HEK293 (cell line): ENCODE results near the gene SNCB.
A peak's percentile ranks its signal among the peaks of the same experiment; 100 is the strongest.

Experiments used
- BCL11B ChIP-seq: fragments of 450-650 bp; formaldehyde crosslinking; IDR thresholded peaks from 2 replicates; pipeline ENCODE4 v1.5.1; 2016; ENCODE audit warnings: low read depth, missing biosample characterization, missing genetic modification characterization
- GLIS2 ChIP-seq: fragments of 450-650 bp; formaldehyde crosslinking; IDR thresholded peaks from 2 replicates; pipeline ENCODE4 v1.5.1; 2016; ENCODE audit warnings: missing biosample characterization, missing genetic modification characterization
- KLF7 ChIP-seq: fragments of 450-650 bp; formaldehyde crosslinking; IDR thresholded peaks from 2 replicates; pipeline ENCODE4 v1.5.1; 2016; ENCODE audit warnings: missing biosample characterization, missing genetic modification characterization, borderline replicate concordance
- KLF9 ChIP-seq: fragments of 450-650 bp; formaldehyde crosslinking; IDR thresholded peaks from 2 replicates; pipeline ENCODE4 v1.5.1; 2016; ENCODE audit warnings: missing biosample characterization, missing genetic modification characterization, low read depth
- PATZ1 ChIP-seq: fragments of 450-650 bp; formaldehyde crosslinking; IDR thresholded peaks from 2 replicates; pipeline ENCODE4 v1.5.1; 2016; ENCODE audit warnings: missing biosample characterization, missing genetic modification characterization
- REST ChIP-seq: fragments of 450-650 bp; formaldehyde crosslinking; IDR thresholded peaks from 2 replicates; pipeline ENCODE4 v1.5.1; 2016; ENCODE audit warnings: missing biosample characterization, missing genetic modification characterization
- SP7 ChIP-seq: fragments of 450-650 bp; formaldehyde crosslinking; IDR thresholded peaks from 2 replicates; pipeline ENCODE4 v1.5.1; 2016; ENCODE audit warnings: missing biosample characterization, missing genetic modification characterization
- ZBTB10 ChIP-seq: fragments of 450-650 bp; formaldehyde crosslinking; IDR thresholded peaks from 2 replicates; pipeline ENCODE4 v1.5.1; 2016; ENCODE audit warnings: missing biosample characterization, missing genetic modification characterization
- ZBTB20 ChIP-seq: fragments of 450-650 bp; formaldehyde crosslinking; IDR thresholded peaks from 2 replicates; pipeline ENCODE4 v1.5.1; 2016; ENCODE audit warnings: missing biosample characterization, missing genetic modification characterization
- ZBTB26 ChIP-seq: fragments of 450-650 bp; formaldehyde crosslinking; optimal IDR thresholded peaks from 2 replicates; pipeline ENCODE3; 2016; ENCODE audit warnings: missing biosample characterization, mild to moderate bottlenecking, missing genetic modification characterization
- ZEB2 ChIP-seq: fragments of 450-650 bp; formaldehyde crosslinking; IDR thresholded peaks from 2 replicates; pipeline ENCODE4 v1.5.1; 2016; ENCODE audit warnings: missing biosample characterization, missing genetic modification characterization
- ZFHX2 ChIP-seq: fragments of 450-650 bp; formaldehyde crosslinking; conservative IDR thresholded peaks from 2 replicates; pipeline ENCODE4 v1.5.1; 2016; ENCODE audit warnings: missing biosample characterization, missing genetic modification characterization
- ZFP69B ChIP-seq: fragments of 450-650 bp; formaldehyde crosslinking; IDR thresholded peaks from 2 replicates; pipeline ENCODE4 v1.5.1; 2016; ENCODE audit warnings: missing biosample characterization, missing genetic modification characterization
- ZNF169 ChIP-seq: fragments of 450-650 bp; formaldehyde crosslinking; IDR thresholded peaks from 2 replicates; pipeline ENCODE4 v1.5.1; 2016; ENCODE audit warnings: missing biosample characterization, missing genetic modification characterization
- ZNF174 ChIP-seq: fragments of 450-650 bp; formaldehyde crosslinking; IDR thresholded peaks from 2 replicates; pipeline ENCODE4 v1.5.0; 2017; ENCODE audit warnings: missing biosample characterization, mild to moderate bottlenecking, missing genetic modification characterization
- ZNF324 ChIP-seq: fragments of 450-650 bp; formaldehyde crosslinking; IDR thresholded peaks from 2 replicates; pipeline ENCODE4 v1.5.1; 2016; ENCODE audit warnings: missing biosample characterization, missing genetic modification characterization
- ZNF335 ChIP-seq: fragments of 450-650 bp; formaldehyde crosslinking; conservative IDR thresholded peaks from 2 replicates; pipeline ENCODE4 v1.5.1; 2016; ENCODE audit warnings: missing biosample characterization, missing genetic modification characterization
- ZNF510 ChIP-seq: fragments of 450-650 bp; formaldehyde crosslinking; IDR thresholded peaks from 2 replicates; pipeline ENCODE4 v1.5.1; 2018; ENCODE audit warnings: mild to moderate bottlenecking, missing genetic modification characterization, missing biosample characterization; ENCODE audit not compliant: insufficient replicate concordance
- ZNF561 ChIP-seq: fragments of 450-650 bp; IDR thresholded peaks from 2 replicates; pipeline ENCODE4 v1.5.1; 2018; ENCODE audit warnings: missing biosample characterization, missing genetic modification characterization, borderline replicate concordance
- ZNF660 ChIP-seq: fragments of 450-650 bp; IDR thresholded peaks from 2 replicates; pipeline ENCODE4 v1.5.1; 2018; ENCODE audit warnings: missing biosample characterization, mild to moderate bottlenecking, missing genetic modification characterization
- ZNF692 ChIP-seq: fragments of 450-650 bp; formaldehyde crosslinking; IDR thresholded peaks from 2 replicates; pipeline ENCODE4 v1.5.1; 2016; ENCODE audit warnings: missing biosample characterization, missing genetic modification characterization
- ZNF777 ChIP-seq: fragments of 450-650 bp; formaldehyde crosslinking; IDR thresholded peaks from 2 replicates; pipeline ENCODE4 v1.5.1; 2017; ENCODE audit warnings: missing biosample characterization, missing genetic modification characterization, borderline replicate concordance
- ZNF843 ChIP-seq: fragments of 450-650 bp; formaldehyde crosslinking; IDR thresholded peaks from 2 replicates; pipeline ENCODE4 v1.5.1; 2016; ENCODE audit warnings: missing biosample characterization, missing genetic modification characterization
- ZSCAN30 ChIP-seq: fragments of 450-650 bp; IDR thresholded peaks from 2 replicates; pipeline ENCODE4 v1.5.1; 2018; ENCODE audit warnings: missing biosample characterization, mild to moderate bottlenecking, missing genetic modification characterization, moderate library complexity
- ZSCAN5A ChIP-seq: fragments of 450-650 bp; formaldehyde crosslinking; IDR thresholded peaks from 2 replicates; pipeline ENCODE4 v1.5.1; 2016; ENCODE audit warnings: missing biosample characterization, missing genetic modification characterization
- ZXDB ChIP-seq: fragments of 450-650 bp; formaldehyde crosslinking; IDR thresholded peaks from 2 replicates; pipeline ENCODE4 v1.5.1; 2016; ENCODE audit warnings: missing biosample characterization, missing genetic modification characterization

Gene SNCB

GRCh38 chr5:176609724-176610434 is 20.5 kb downstream of the SNCB start, which contains the start of gene GPRIN1 (continued):
- TF ChIP-seq ZBTB10 (peak; percentile 69; the same call in 1 of the 2 replicates), ZNF324 (tag by site-specific recombination) (peak; percentile 73; the same call in 1 of the 2 replicates), GLIS2 (peak; percentile 40), SP7 (tag by site-specific recombination) (peak; percentile 74), KLF9 (peak; percentile 89), ZSCAN30 (peak; percentile 82), ZNF692 (tag by site-specific recombination) (0 out of 2 replicates have a peak, but pooled peaks have one; percentile 38), ZNF169 (tag by site-specific recombination) (no peak), BCL11B (tag by site-specific recombination) (0 out of 2 replicates have a peak, but pooled peaks have one; percentile 19), ZNF561 (tag by site-specific recombination) (peak; percentile 76; the same call in 1 of the 2 replicates), PATZ1 (peak; percentile 74), ZEB2 (peak; percentile 82), ZBTB20 (tag by site-specific recombination) (peak; percentile 69; the same call in 1 of the 2 replicates), ZNF174 (tag by site-specific recombination) (no peak), ZSCAN5A (peak; percentile 33; the same call in 1 of the 2 replicates), ZBTB26 (tag by site-specific recombination) (peak; percentile 67), ZNF843 (0 out of 2 replicates have a peak, but pooled peaks have one; percentile 13), ZXDB (0 out of 2 replicates have a peak, but pooled peaks have one; percentile 39), ZNF510 (no peak), ZFP69B (tag by site-specific recombination) (0 out of 2 replicates have a peak, but pooled peaks have one; percentile 22), REST (tag by site-specific recombination) (peak; percentile 41), ZNF777 (tag by site-specific recombination) (peak; percentile 81; the same call in 1 of the 2 replicates), KLF7 (tag by site-specific recombination) (peak; percentile 27; the same call in 1 of the 2 replicates), ZNF335 (tag by site-specific recombination) (peak; percentile 80), ZNF660 (tag by site-specific recombination) (0 out of 2 replicates have a peak, but pooled peaks have one; percentile 9), ZFHX2 (tag by site-specific recombination) (0 out of 2 replicates have a peak, but pooled peaks have one; percentile 9)
